HG02981 (cell line): ENCODE measurements around the gene CPT1B.
"Not testable (repeated sequence)": the region's sequence is repeated elsewhere in the genome, so short reads cannot be mapped to it uniquely, and the experiment has no call there.

Source experiments
- ATAC-seq: cut with Tn5 transposase; IDR thresholded peaks from one replicate; pipeline ENCODE4 v1.9.1; 2021; ENCODE audit warnings: mild to moderate bottlenecking, moderate library complexity; ENCODE audit not compliant: unreplicated experiment

The CPT1B gene

GRCh38 chr22:50547263-50547985 lies 30.8 kb downstream of the CPT1B start:
- no peak for ATAC-seq

- no peak for ATAC-seq
Measured at GRCh38 chr22:50546326-50547262, 31.6 kb downstream of the CPT1B start.

GRCh38 chr22:50545522-50546325 lies 32.5 kb downstream of the CPT1B start, which contains the start of gene KLHDC7B:
Gene KLHDC7B, plus strand, starts transcription at chr22:50545899. Its CDS starts 345 bp downstream, at chr22:50546244.
- no peak for ATAC-seq

GRCh38 chr22:50544746-50545253 lies 33.4 kb downstream of the CPT1B start:
- ATAC-seq = no peak

GRCh38 chr22:50544078-50544745 lies 34.0 kb downstream of the CPT1B start:
- no peak for ATAC-seq

GRCh38 chr22:50542416-50542927 lies 35.8 kb downstream of the CPT1B start:
- ATAC-seq = no peak

- ATAC-seq = not testable (repeated sequence)
Measured at GRCh38 chr22:50541667-50542026, 36.6 kb downstream of the CPT1B start.

- ATAC-seq = no peak
Measured at GRCh38 chr22:50540381-50540780, 37.8 kb downstream of the CPT1B start.

GRCh38 chr22:50537765-50538164 lies 40.5 kb downstream of the CPT1B start:
- ATAC-seq = no peak

- no peak for ATAC-seq
Measured at GRCh38 chr22:50536226-50536625, 42.0 kb downstream of the CPT1B start.

- ATAC-seq = no peak
Measured at GRCh38 chr22:50535113-50535512, 43.1 kb downstream of the CPT1B start.

GRCh38 chr22:50533856-50534711 lies 44.1 kb downstream of the CPT1B start:
- ATAC-seq = not testable (repeated sequence)

- no peak for ATAC-seq
Measured at GRCh38 chr22:50532824-50533796, 45.1 kb downstream of the CPT1B start.

GRCh38 chr22:50531962-50532674 lies 46.1 kb downstream of the CPT1B start:
- no peak for ATAC-seq

GRCh38 chr22:50531546-50531961 lies 46.7 kb downstream of the CPT1B start:
- ATAC-seq = no peak

- no peak for ATAC-seq
Measured at GRCh38 chr22:50530877-50531545, 47.2 kb downstream of the CPT1B start.

GRCh38 chr22:50530580-50530876 lies 47.7 kb downstream of the CPT1B start:
- no peak for ATAC-seq
